Endodermal cell (in vitro differentiated cells): ENCODE results near the gene ITGAX. TPM values are rescaled to one million over a fixed set of nuclear protein-coding genes. Genes with fewer than 3 reads are reported as not detected.
"Not testable (repeated sequence)": the region's sequence is repeated elsewhere in the genome, so short reads cannot be mapped to it uniquely, and the experiment has no call there.

Experiments
- DNase-seq: peaks from one replicate; pipeline ENCODE4 v3.0.0-alpha.2; 2017
- H3K27ac ChIP-seq: 2 replicates; pipeline ENCODE4 v1.5.1; 2013; ENCODE audit warnings: mild to moderate bottlenecking, low read depth, low read length, moderate library complexity
- H3K27me3 ChIP-seq: 2 replicates; pipeline ENCODE4 v1.6.1; 2013; ENCODE audit warnings: mild to moderate bottlenecking, low read length, moderate library complexity; ENCODE audit not compliant: insufficient read depth, control insufficient read depth, poor library complexity, severe bottlenecking
- H3K36me3 ChIP-seq: 2 replicates; pipeline ENCODE4 v1.7.0; 2013; ENCODE audit warnings: mild to moderate bottlenecking, low read length, moderate library complexity; ENCODE audit not compliant: control insufficient read depth, insufficient read depth
- H3K4me1 ChIP-seq: one replicate; pipeline ENCODE4 v1.7.0; 2013; ENCODE audit warnings: low read length; ENCODE audit not compliant: control insufficient read depth, insufficient read depth
- H3K4me3 ChIP-seq: 2 replicates; pipeline ENCODE4 v1.5.1; 2013; ENCODE audit warnings: mild to moderate bottlenecking, low read length, moderate library complexity
- H3K9ac ChIP-seq: 2 replicates; pipeline ENCODE4 v1.6.1; 2013; ENCODE audit warnings: mild to moderate bottlenecking, low read length, moderate library complexity; ENCODE audit not compliant: poor library complexity, severe bottlenecking; ENCODE audit errors: extremely low read depth
- H3K9me3 ChIP-seq: 2 replicates; pipeline ENCODE4 v1.6.1; 2013; ENCODE audit warnings: mild to moderate bottlenecking, low read length, moderate library complexity; ENCODE audit not compliant: control insufficient read depth
- H3K27ac Mint-ChIP-seq: 2 replicates; pipeline ENCODE4 v1.8.0; 2020; ENCODE audit warnings: mixed read lengths
- H3K27me3 Mint-ChIP-seq: 2 replicates; pipeline ENCODE4 v1.8.0; 2021; ENCODE audit warnings: mild to moderate bottlenecking, mixed read lengths; ENCODE audit not compliant: insufficient read depth
- H3K36me3 Mint-ChIP-seq: 2 replicates; pipeline ENCODE4 v1.8.0; 2020; ENCODE audit warnings: low read depth, mixed read lengths
- H3K4me1 Mint-ChIP-seq: 2 replicates; pipeline ENCODE4 v1.8.0; 2020; ENCODE audit warnings: mixed read lengths
- H3K4me3 Mint-ChIP-seq: 2 replicates; pipeline ENCODE4 v1.8.0; 2020; ENCODE audit warnings: mild to moderate bottlenecking, moderate library complexity, mixed read lengths
- H3K9me3 Mint-ChIP-seq: 2 replicates; pipeline ENCODE4 v1.8.0; 2020; ENCODE audit warnings: mild to moderate bottlenecking, mixed read lengths
- CTCF ChIP-seq: fragments of 200-600 bp; sonication (generic); conservative IDR thresholded peaks from 2 replicates; pipeline ENCODE4 v1.5.0; 2021; ENCODE audit warnings: antibody characterized with exemption, mild to moderate bottlenecking
- WGBS, 2 experiments: methylation state at CpG; one replicate each; pipeline versions ENCODE4 v1.1.5 to v1.1.7; 2013; ENCODE audit warnings: missing lambda C conversion rate in 2 of 2, mixed read lengths in 1 of 2; ENCODE audit not compliant: insufficient coverage in 1 of 2, insufficient read length in 1 of 2; 5-methylcytosine and 5-hydroxymethylcytosine counted together
- total RNA-seq, 2 donors: library from RNA; stranded (reverse); fragmentation: NEBNext Ultra II Directional in 1 of 2; extraction: Animal tissue kit (Norgen Biotek cat#: 25700) in 1 of 2; gene quantifications; 2 replicates in 1 of 2; 3 replicates in 1 of 2; pipeline ENCODE4 v1.2.1, GENCODE V29; 2021

The ITGAX gene
- total RNA-seq, 2 donors from 2014 or later, result 0.22 TPM; not detected in 1

GRCh38 chr16:31413943-31414342, 59.0 kb downstream of the ITGAX start:
- no peaks in the 10 kb centered on the region for H3K4me1 Mint-ChIP-seq
- no peak overlapping the region for H3K4me3 Mint-ChIP-seq
- no peak for DNase-seq
- no peak overlapping the region for H3K27ac Mint-ChIP-seq
- Histone ChIP-seq H3K9me3 (no peaks in the 10 kb centered on the region), H3K27ac (no peak overlapping the region), H3K36me3 (no peaks in the 10 kb centered on the region), H3K4me3 (no peak overlapping the region), H3K9ac (no peak overlapping the region), H3K27me3 (peaks cover 34% of the 10 kb centered on the region), H3K4me1 (no peaks in the 10 kb centered on the region)
- 90 to 93% methylated on average over 4 of the region's 4 CpGs for WGBS, 2 experiments
- peaks cover 83% of the 10 kb centered on the region for H3K27me3 Mint-ChIP-seq
- TF ChIP-seq CTCF, result no peak
- no peaks in the 10 kb centered on the region for H3K36me3 Mint-ChIP-seq
- peaks cover 6% of the 10 kb centered on the region for H3K9me3 Mint-ChIP-seq

GRCh38 chr16:31414706-31415105, 59.7 kb downstream of the ITGAX start:
- DNase-seq, result no peak
- Mint-ChIP-seq H3K4me1 (no peaks in the 10 kb centered on the region), H3K27me3 (peaks cover 76% of the 10 kb centered on the region), H3K27ac (no peak overlapping the region), H3K9me3 (peaks cover 6% of the 10 kb centered on the region), H3K36me3 (no peaks in the 10 kb centered on the region), H3K4me3 (no peak overlapping the region)
- TF ChIP-seq CTCF, result no peak
- H3K9me3 ChIP-seq, result no peaks in the 10 kb centered on the region
- H3K36me3 ChIP-seq, result no peaks in the 10 kb centered on the region
- WGBS, 2 experiments, result 80 to 95% methylated on average over 1 to 4 of the region's 4 CpGs
- H3K27me3 ChIP-seq, result peaks cover 34% of the 10 kb centered on the region
- no peak overlapping the region for H3K27ac ChIP-seq
- no peak overlapping the region for H3K9ac ChIP-seq
- no peaks in the 10 kb centered on the region for H3K4me1 ChIP-seq
- H3K4me3 ChIP-seq, result no peak overlapping the region

GRCh38 chr16:31416371-31416770, 61.4 kb downstream of the ITGAX start:
- no peak overlapping the region for H3K27ac ChIP-seq
- H3K4me1 Mint-ChIP-seq, result no peaks in the 10 kb centered on the region
- WGBS, 2 experiments, result 86 to 87% methylated on average over 8 to 10 of the region's 11 CpGs
- peaks cover 72% of the 10 kb centered on the region for H3K27me3 Mint-ChIP-seq
- TF ChIP-seq CTCF, result no peak
- peaks cover 34% of the 10 kb centered on the region for H3K27me3 ChIP-seq
- H3K36me3 Mint-ChIP-seq, result no peaks in the 10 kb centered on the region
- no peaks in the 10 kb centered on the region for H3K9me3 ChIP-seq
- H3K9ac ChIP-seq, result no peak overlapping the region
- no peak overlapping the region for H3K27ac Mint-ChIP-seq
- H3K9me3 Mint-ChIP-seq, result peaks cover 6% of the 10 kb centered on the region
- no peaks in the 10 kb centered on the region for H3K36me3 ChIP-seq
- no peak overlapping the region for H3K4me3 Mint-ChIP-seq
- no peaks in the 10 kb centered on the region for H3K4me1 ChIP-seq
- H3K4me3 ChIP-seq, result no peak overlapping the region
- no peak for DNase-seq

- H3K9me3 ChIP-seq, H3K4me3 Mint-ChIP-seq, H3K36me3 ChIP-seq, H3K4me1 Mint-ChIP-seq, H3K9me3 Mint-ChIP-seq, H3K27ac Mint-ChIP-seq, H3K9ac ChIP-seq, H3K36me3 Mint-ChIP-seq, H3K4me1 ChIP-seq, H3K27ac ChIP-seq, H3K4me3 ChIP-seq, DNase-seq: not testable (repeated sequence)
- peaks cover 72% of the 10 kb centered on the region for H3K27me3 Mint-ChIP-seq
- 100% methylated on average over 1 of the region's 2 CpGs for WGBS, 2 experiments
- peaks cover 34% of the 10 kb centered on the region for H3K27me3 ChIP-seq
These were observed 62.1 kb downstream of the ITGAX start for GRCh38 chr16:31417036-31417435.
